T-helper 9 cell (primary cell): ENCODE results near the gene LONP2.
"Not testable (repeated sequence)": the region's sequence is repeated elsewhere in the genome, so short reads cannot be mapped to it uniquely, and the experiment has no call there.

ENCODE experiments used
- DNase-seq: peaks from one replicate; pipeline ENCODE4 v3.0.0-alpha.2; 2020

The LONP2 gene

DNA sequence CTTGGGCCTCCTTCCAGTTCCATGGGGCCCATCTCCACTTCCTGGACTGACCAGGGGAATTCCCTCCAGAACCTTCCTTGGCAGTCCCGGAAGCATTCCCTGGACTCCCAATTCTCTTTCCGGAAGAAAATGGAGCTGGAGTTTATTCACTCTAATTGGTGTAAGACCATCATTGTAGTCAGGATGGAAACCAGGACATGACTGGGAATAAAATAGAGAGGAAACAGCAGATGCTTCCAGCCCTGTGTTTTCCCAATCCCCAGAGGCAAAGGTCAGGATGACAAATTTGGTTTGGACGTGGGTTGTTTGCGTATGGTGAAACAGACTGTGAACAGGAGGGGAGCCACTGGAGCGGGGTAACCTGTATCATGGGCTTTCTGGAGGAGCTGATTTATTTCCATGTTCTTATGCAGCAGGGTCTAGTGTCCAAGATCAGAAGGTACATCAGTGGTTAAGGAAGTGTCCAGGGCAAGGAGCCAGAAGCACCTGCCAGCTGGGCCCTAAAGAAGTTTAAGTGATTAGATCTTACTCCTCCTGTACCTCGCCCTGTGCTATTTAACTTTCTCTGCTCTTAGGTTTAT lies 8.5 kb upstream of the LONP2 start:
- no peak for DNase-seq

DNA sequence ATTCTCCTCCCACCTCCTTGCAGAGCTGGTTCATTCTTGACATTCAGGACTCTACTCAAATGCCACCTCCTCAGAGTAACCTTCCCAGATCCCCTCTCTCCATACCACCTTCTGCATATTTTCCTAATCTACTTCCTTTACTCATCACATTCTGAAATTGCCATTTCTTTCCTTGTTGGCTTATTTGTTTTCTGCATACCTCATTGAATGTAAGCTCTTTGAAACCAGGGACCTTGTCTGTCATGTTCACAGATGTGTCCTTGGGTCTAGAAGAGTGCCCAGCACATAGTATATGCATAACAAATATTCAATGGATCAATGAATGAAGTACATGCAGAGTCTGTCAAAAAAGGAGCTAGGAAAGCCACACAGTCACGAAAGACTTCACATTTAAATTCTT lies 7.8 kb upstream of the LONP2 start:
- DNase-seq, result no peak

DNA sequence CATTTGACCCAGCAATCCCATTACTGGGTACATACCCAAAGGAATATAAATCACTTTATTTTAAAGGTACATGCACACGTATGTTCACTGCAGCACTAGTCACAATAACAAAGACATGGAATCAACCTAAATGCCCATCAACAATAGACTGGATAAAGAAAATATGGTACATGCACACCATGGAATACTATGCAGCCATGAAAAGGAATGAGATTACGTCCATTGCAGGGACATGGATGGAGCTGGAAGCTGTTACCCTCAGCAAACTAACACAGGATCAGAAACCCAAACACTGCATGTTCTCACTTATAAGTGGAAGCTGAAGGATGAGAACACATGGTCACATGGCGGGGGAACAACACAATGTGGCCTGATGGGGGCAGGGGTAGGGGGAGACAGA lies 4.0 kb upstream of the LONP2 start:
- DNase-seq, result not testable (repeated sequence)

DNA sequence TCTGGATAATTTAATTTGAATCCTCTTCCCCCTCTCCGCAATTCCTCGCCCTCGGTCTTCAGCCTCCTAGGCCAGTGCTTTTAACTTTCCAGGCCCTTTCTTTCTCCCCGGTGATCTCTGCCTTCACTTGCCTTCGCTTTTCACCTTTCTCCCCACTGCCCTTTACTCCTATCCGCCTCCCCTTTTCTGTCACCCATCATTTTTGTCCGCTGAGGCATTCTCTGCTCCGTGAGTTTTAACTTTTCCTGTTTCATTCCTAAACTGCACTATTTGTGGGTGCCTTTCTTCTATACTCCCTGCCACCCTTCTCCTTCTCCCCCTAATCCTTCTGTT lies 729 bp downstream of the LONP2 start:
- DNase-seq, result no peak

- DNase-seq, result no peak
Measured at GRCh38 chr16:48246066-48246465, 2.0 kb downstream of the LONP2 start.

DNA sequence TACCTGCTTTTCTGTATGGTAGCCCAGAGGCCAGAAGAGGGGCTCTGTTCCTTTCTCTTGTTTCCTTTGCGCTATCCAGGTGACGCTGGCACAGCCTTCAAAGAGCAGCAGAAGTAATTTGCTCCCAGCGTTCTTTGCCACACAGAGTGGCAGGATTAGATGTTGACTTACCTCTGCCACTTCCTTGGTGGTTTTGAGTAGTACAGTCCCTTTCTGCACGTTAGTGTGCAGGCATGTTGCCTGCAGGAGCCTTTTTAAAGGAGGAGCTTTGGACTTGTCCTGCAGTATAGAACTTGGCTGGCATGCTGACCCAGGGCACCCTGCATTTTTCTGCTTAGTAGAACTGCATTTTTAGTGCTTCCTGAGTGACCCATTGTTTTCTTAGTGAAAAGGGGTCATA lies 3.2 kb downstream of the LONP2 start, which contains the start of gene ABCC11:
TSS of gene ABCC11 (minus strand) at position 229 of the 400 bp plus-strand sequence. CDS start 15,618 bp downstream, outside the sequence.
- no peak for DNase-seq

DNA sequence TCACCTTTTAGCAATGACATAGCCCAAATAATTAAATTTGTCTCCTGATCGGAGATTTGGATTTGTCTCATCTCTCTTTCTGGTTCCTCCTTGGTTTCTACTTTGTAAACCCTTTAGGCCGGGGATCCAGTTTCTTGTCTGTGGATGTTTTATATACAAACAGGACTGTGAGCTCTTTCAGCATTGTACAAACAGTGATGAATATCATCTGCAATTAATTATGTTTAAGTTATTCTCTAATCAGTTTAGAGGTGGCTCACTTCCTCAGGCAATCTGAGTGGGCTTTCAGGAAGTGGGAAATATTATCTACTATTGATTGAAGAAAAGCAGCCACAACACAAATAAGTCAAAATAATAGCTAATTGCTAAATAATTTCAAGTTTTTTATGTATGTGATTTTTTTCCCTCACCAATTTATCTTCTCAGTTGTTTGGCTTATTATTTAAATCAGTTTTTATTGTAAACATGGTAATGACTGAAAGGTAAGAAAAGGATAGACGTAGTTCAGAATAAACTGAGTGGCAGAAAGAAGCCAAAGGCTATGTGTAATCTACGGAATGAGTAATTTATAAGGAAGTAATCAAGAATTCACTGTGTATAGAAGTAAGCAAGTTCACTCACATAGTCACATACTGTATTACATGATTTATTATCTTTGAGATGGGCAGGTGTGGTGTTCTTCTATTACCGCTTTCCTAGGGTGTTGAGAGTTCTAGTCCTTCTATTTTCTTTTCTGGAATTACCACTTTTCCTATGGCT lies 6.6 kb downstream of the LONP2 start:
- no peak for DNase-seq

GRCh38 chr16:48252013-48252412 lies 7.9 kb downstream of the LONP2 start:
- no peak for DNase-seq

DNA sequence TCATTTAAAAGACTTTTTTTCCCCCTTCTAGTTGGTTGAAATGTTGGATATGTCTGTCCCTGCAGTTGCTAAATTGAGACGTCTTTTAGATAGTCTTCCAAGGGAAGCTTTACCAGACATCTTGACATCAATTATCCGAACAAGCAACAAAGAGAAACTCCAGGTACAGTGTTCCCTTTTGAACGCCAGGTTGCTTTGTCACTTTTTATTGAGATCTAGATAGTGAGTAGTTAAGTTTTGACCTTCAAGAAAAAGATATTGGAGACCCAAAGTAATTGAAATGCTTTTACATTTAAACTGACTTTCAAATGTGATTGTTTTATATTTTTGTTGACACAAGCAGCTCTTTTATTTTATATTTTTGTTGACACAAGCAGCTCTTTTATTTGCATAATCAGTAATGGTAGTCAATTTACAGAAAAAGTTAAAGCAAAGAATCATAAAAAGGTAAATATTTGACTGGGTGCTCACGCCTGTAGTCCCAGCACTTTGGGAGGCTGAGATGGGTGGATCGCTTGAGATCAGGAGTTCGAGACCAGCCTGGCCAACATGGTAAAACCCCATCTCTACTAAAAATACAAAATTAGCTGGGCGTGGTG lies 12.6 kb downstream of the LONP2 start:
- DNase-seq, result no peak

DNA sequence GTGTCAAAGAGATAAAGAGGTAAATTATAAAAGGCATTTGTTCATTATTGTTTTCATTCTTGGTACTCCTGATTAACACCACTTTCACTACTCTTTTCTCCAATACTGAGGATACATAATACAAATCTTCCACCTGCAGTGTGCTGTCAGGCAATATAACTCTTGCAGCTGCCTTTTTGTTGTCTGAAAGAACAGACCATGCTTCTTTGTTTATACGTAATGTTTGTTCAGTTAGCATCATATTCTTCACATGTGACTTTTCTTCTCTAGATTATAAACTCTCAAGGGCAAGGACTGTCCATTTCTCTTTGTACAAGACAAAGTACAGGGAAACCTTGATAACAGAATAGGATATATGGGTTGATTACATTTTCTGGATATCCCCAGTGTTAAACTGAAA lies 17.5 kb downstream of the LONP2 start:
- DNase-seq, result no peak

DNA sequence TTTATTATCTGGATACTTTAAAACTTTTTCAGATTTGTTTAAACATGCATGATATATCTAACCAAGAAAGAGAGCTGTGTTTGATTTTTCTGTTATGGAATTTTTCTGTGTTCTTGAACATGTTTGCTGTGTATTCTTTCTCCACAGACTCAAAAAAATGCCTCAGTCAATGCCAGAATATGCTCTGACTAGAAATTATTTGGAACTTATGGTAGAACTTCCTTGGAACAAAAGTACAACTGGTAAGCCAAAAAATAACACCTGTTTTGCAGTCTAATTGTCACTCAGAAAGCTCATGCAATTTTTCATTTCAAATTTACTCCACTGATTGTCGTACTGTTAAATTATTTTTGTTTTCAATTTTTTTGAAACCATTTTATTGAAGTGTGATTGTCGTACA lies 18.5 kb downstream of the LONP2 start:
- DNase-seq, result no peak

DNA sequence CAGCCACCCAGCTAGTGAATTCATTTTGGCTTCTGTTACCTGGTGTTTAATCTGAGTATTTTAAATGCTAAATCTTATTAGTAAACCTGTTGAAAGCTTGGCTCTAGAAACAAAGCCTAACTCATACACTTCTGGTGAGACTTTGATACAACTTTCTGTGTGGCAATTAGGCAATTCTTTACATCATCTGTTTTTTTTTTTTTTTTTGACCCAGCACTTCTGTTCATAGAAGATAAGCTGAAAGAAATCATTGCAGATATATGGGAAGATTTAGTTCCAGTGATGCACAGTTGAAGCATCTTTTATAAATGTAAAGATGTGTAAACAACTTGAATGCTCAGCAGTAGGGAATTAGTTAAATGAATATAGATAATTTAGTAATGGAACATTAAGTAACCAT lies 24.9 kb downstream of the LONP2 start:
- DNase-seq, result no peak

- no peak for DNase-seq
Measured at GRCh38 chr16:48271728-48272127, 27.6 kb downstream of the LONP2 start.

DNA sequence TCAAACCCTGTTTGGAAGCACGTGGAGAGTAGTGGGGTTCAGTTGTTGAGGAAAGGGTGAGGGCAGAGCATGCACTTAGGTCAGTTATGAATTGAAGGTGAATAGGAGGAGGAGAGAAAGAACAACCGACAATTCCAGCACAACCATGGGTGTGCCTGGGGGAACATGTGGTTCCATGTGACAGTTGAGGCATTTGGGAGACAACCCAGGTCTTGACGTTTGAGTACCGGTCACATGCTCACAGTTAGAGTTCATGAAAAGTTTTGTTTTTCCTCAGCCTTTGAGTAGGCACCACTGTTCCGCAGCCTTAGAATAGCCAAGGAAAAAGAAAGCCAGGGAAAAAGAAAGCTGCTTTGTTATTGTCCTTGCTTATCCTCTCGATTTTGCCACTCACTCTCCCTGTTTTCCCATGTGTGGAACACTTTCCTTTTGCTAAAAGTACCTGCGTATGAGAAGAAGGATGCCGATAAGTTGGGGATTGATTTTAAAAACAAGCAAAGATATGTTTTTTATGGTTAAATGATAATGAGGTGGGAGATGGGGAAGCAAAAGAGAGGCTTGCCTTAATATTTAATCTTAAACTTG lies 28.8 kb downstream of the LONP2 start:
- no peak for DNase-seq

- DNase-seq, result no peak
Measured at GRCh38 chr16:48274476-48274875, 30.4 kb downstream of the LONP2 start.

DNA sequence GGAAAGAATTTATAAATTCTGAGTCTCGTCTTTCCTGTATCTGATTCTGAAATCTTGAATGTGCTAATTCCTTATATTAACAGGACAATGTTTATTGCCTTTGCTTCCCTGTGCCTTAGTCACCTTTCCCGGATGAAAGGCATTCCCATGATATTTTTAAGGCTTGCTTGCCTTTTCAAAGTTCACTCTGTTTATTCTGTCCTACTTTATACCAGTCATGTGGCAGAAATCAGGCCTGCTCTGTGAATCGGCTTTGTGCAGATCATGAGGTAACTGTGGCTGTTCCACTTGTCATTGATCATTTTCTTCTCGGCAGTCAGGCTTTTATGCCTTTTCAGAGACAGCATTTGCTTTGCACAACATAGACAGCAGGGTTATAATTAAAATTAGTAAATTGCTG lies 32.0 kb downstream of the LONP2 start:
- DNase-seq, result no peak

DNA sequence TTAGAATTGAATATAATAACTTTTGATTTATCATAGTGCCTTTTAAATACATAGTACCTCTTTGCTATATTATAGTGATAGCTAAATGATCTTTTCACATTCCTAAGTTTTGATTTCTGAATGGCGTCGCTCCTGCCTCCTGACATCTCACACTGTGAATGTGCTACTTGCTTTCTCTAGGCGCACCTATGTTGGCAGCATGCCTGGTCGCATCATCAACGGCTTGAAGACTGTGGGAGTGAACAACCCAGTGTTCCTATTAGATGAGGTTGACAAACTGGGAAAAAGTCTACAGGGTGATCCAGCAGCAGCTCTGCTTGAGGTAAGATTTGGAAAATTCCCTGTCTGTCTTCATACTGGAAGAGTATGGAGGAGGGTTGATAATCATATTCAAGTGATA lies 33.1 kb downstream of the LONP2 start:
- DNase-seq, result no peak

- DNase-seq, result no peak
Measured at GRCh38 chr16:48279199-48279598, 35.1 kb downstream of the LONP2 start.

DNA sequence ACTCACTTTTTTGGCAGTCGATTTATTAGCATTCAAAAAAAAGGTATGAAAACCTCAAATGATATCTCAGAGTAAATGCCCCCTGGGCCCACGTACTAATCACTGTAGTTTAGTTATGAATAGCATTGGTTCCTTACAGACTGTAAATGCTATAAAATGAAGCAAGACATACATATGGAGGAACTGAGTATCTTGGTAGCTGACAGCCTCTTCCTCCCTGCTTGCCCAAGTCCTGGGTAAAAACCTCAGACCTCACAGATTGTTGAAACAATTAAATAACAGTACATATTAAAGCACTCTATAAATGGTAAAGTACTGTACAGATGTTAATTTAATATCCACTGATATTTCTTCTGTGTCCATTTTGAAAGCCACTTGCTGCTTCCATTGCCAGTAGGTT lies 36.4 kb downstream of the LONP2 start:
- no peak for DNase-seq

GRCh38 chr16:48282636-48283263 lies 38.6 kb downstream of the LONP2 start:
- DNase-seq, result no peak

GRCh38 chr16:48284772-48285409 lies 40.8 kb downstream of the LONP2 start:
- DNase-seq, result no peak

DNA sequence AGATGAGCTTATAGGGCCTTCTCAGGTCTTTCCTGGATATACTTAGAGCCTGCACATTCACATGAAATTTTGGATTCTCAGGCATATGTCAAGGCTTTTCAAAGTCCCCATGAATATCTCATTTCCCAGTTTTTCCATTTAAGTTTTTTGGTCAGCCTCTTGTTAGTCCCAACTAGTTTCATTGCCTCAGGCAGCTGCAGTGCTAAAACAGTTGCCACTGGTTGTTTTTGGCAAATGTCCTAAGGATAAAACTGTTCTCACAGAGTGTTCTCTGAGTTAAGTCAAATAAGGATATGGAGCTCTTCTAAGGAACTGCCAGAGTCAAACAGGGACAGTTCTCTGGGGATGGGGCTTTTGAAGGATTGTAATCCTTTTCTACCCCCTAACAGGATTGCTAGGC lies 43.1 kb downstream of the LONP2 start:
- DNase-seq, result no peak

DNA sequence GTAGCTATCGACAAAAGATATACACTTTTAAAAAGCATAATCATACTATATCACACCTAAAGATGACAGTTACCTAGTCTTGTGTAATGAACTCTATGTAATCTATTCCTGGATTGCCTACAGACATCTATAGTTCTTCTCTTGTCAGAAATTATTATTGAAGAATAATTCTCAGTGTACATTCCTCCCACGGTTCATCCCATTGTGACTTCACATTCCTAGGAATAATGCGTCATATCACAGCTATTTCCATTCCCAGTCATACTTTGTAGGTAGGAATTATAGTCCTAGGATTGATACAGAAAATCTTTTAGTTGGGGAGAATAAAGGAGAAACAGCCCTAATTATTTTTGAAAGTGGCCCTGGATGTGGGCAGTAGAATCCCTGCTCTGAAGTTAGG lies 47.2 kb downstream of the LONP2 start:
- no peak for DNase-seq
